ENCODE measurements around the gene DCC.

Gene DCC

GRCh38 chr18:52537261-52537660 is 197.3 kb downstream of the DCC start:
- H3K4me1 Mint-ChIP-seq = no peaks in the 10 kb centered on the region
- no peak overlapping the region for H3K27ac Mint-ChIP-seq
- TF ChIP-seq CTCF (IDR thresholded peaks at IDR 0.05) = no peak
- peaks cover 3% of the 10 kb centered on the region for H3K27me3 Mint-ChIP-seq (ENCODE audit: low read depth, poor library complexity)
- H3K9me3 Mint-ChIP-seq = no peaks in the 10 kb centered on the region
- no peak for DNase-seq
- no peak overlapping the region for H3K4me3 Mint-ChIP-seq
- no peaks in the 10 kb centered on the region for H3K36me3 Mint-ChIP-seq (ENCODE audit: low read depth)

DNA sequence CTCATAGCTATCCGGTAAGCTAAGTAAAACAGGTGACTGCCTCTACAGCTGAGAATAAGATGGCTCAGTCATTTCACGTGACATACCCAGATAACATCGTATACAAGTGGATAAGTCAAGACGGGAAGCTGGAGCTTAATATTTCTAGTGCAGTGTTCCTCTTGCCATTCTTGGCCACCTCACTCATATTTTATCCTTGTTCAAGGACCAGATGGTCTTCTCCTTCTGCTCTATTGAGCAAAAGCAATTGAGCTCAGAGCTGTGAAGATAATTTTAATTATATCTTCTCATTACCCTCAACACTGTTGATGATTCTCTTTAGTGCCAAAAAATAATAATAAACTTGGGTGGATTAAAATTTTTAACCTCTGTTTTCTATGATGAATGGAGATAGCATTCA is 201.1 kb downstream of the DCC start:
- Mint-ChIP-seq H3K27ac (no peak overlapping the region), H3K36me3 (ENCODE audit: low read depth) (no peaks in the 10 kb centered on the region), H3K4me1 (no peaks in the 10 kb centered on the region), H3K9me3 (no peaks in the 10 kb centered on the region), H3K27me3 (ENCODE audit: low read depth, poor library complexity) (peaks cover 4% of the 10 kb centered on the region), H3K4me3 (no peak overlapping the region)
- TF ChIP-seq CTCF (IDR thresholded peaks at IDR 0.05) = no peak
- DNase-seq = no peak

- no peaks in the 10 kb centered on the region for H3K4me1 Mint-ChIP-seq
- no peaks in the 10 kb centered on the region for H3K9me3 Mint-ChIP-seq
- no peak for DNase-seq
- H3K36me3 Mint-ChIP-seq (ENCODE audit: low read depth) = no peaks in the 10 kb centered on the region
- TF ChIP-seq CTCF (IDR thresholded peaks at IDR 0.05) = no peak
- no peak overlapping the region for H3K27ac Mint-ChIP-seq
- H3K4me3 Mint-ChIP-seq = no peak overlapping the region
- H3K27me3 Mint-ChIP-seq (ENCODE audit: low read depth, poor library complexity) = peaks cover 3% of the 10 kb centered on the region
Measured at GRCh38 chr18:52544086-52544485, 204.1 kb downstream of the DCC start.

GRCh38 chr18:52546686-52547346 is 206.8 kb downstream of the DCC start:
- TF ChIP-seq CTCF (IDR thresholded peaks at IDR 0.05) = no peak
- no peak for DNase-seq
- peaks cover 7% of the 10 kb centered on the region for H3K27me3 Mint-ChIP-seq (ENCODE audit: low read depth, poor library complexity)
- H3K4me1 Mint-ChIP-seq = no peaks in the 10 kb centered on the region
- H3K36me3 Mint-ChIP-seq (ENCODE audit: low read depth) = no peaks in the 10 kb centered on the region
- no peak overlapping the region for H3K4me3 Mint-ChIP-seq
- H3K27ac Mint-ChIP-seq = no peak overlapping the region
- no peaks in the 10 kb centered on the region for H3K9me3 Mint-ChIP-seq

GRCh38 chr18:52553441-52553840 is 213.4 kb downstream of the DCC start:
- no peaks in the 10 kb centered on the region for H3K4me1 Mint-ChIP-seq
- no peaks in the 10 kb centered on the region for H3K9me3 Mint-ChIP-seq
- TF ChIP-seq CTCF (IDR thresholded peaks at IDR 0.05) = no peak
- no peaks in the 10 kb centered on the region for H3K36me3 Mint-ChIP-seq (ENCODE audit: low read depth)
- peaks cover 10% of the 10 kb centered on the region for H3K27me3 Mint-ChIP-seq (ENCODE audit: low read depth, poor library complexity)
- no peak overlapping the region for H3K4me3 Mint-ChIP-seq
- no peak for DNase-seq
- H3K27ac Mint-ChIP-seq = no peak overlapping the region

DNA sequence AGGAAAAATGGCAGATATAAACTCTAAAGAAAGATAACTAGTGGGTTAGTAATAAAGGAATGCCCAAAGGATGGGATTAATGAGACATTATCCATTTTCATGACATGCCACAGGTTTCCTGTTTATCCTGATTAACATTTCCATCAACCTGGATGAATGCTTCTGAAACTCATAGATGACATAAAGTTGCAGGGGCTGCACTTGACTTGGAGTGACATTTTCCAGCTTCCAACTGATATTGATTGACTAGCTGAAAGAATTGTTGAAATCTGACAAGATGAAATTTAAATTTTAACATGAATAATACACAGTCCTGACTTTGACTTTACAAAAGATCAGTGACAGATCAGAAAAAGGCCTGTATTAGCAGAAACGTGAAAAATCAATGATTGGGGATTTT is 214.2 kb downstream of the DCC start:
- TF ChIP-seq CTCF (IDR thresholded peaks at IDR 0.05) = no peak
- Mint-ChIP-seq H3K4me1 (no peaks in the 10 kb centered on the region), H3K4me3 (no peak overlapping the region), H3K36me3 (ENCODE audit: low read depth) (no peaks in the 10 kb centered on the region), H3K27me3 (ENCODE audit: low read depth, poor library complexity) (peaks cover 10% of the 10 kb centered on the region), H3K9me3 (no peaks in the 10 kb centered on the region), H3K27ac (no peak overlapping the region)
- no peak for DNase-seq

Data from nephron progenitor cell (in vitro differentiated cells).